ENCODE results near the gene MYH13. TPM values are rescaled to one million over a fixed set of nuclear protein-coding genes. Genes with fewer than 3 reads are reported as not detected.
"Not testable (repeated sequence)": the region's sequence is repeated elsewhere in the genome, so short reads cannot be mapped to it uniquely, and the experiment has no call there.

MYH13 gene
- total and polyA plus RNA-seq, 9 donors, result not detected

- no peak overlapping the region for H3K4me3 ChIP-seq
- no peak for TF ChIP-seq CTCF (IDR thresholded peaks at IDR 0.05)
- no peak for TF ChIP-seq POLR2A (IDR thresholded peaks at IDR 0.05)
- TF ChIP-seq EP300 (IDR thresholded peaks at IDR 0.05), result no peak
- no peak for DNase-seq
- H3K36me3 ChIP-seq, result no peaks in the 10 kb centered on the region
- intact Hi-C loops (cut with DNase I), result no loop called here
- H3K4me1 ChIP-seq (ENCODE audit: insufficient read depth), result no peaks in the 10 kb centered on the region
- H3K9me3 ChIP-seq, result no peaks in the 10 kb centered on the region
- WGBS, 3 donors, result 95 to 97% (median 95%) methylated on average over 3 of the region's 3 CpGs
- no peak overlapping the region for H3K27ac ChIP-seq
- H3K27me3 ChIP-seq, result no peaks in the 10 kb centered on the region
Observed at GRCh38 chr17:10297691-10298090, 75.1 kb downstream of the MYH13 start.

- Histone ChIP-seq H3K4me3 (no peak overlapping the region), H3K4me1 (ENCODE audit: insufficient read depth) (peaks cover 3% of the 10 kb centered on the region), H3K27me3 (no peaks in the 10 kb centered on the region), H3K27ac (no peak overlapping the region), H3K9me3 (no peaks in the 10 kb centered on the region), H3K36me3 (no peaks in the 10 kb centered on the region)
- DNase-seq, result peak in 4 of 5 donors; percentile 26 to 54 (median 42)
- 30 to 44% (median 35%) methylated on average over 5 of the region's 5 CpGs for WGBS, 3 donors
- intact Hi-C loops (cut with DNase I), result no loop called here
- peak in 1 of 3 donors; percentile 26 for TF ChIP-seq CTCF (IDR thresholded peaks at IDR 0.05)
- TF ChIP-seq POLR2A (IDR thresholded peaks at IDR 0.05), result no peak
Observed at GRCh38 chr17:10295728-10296343, 77.0 kb downstream of the MYH13 start.

- TF ChIP-seq EP300 (IDR thresholded peaks at IDR 0.05), result no peak
- no peak for TF ChIP-seq POLR2A (IDR thresholded peaks at IDR 0.05)
- TF ChIP-seq CTCF (IDR thresholded peaks at IDR 0.05), result no peak
- H3K36me3 ChIP-seq, result no peaks in the 10 kb centered on the region
- no peaks in the 10 kb centered on the region for H3K9me3 ChIP-seq
- H3K4me1 ChIP-seq (ENCODE audit: insufficient read depth), result peaks cover 3% of the 10 kb centered on the region
- no peak for DNase-seq
- no peak overlapping the region for H3K4me3 ChIP-seq
- intact Hi-C loops (cut with DNase I), result no loop called here
- H3K27ac ChIP-seq, result no peak overlapping the region
- H3K27me3 ChIP-seq, result no peaks in the 10 kb centered on the region
Observed at GRCh38 chr17:10294180-10294579, 78.6 kb downstream of the MYH13 start.

GRCh38 chr17:10292057-10292937 lies 80.5 kb downstream of the MYH13 start:
- TF ChIP-seq CTCF (IDR thresholded peaks at IDR 0.05), result no peak
- TF ChIP-seq POLR2A (IDR thresholded peaks at IDR 0.05), result no peak
- TF ChIP-seq EP300 (IDR thresholded peaks at IDR 0.05), result no peak
- no peak overlapping the region for H3K4me3 ChIP-seq
- peaks cover 3% of the 10 kb centered on the region for H3K4me1 ChIP-seq (ENCODE audit: insufficient read depth)
- no peaks in the 10 kb centered on the region for H3K9me3 ChIP-seq
- DNase-seq, result peak in 2 of 5 donors; percentile 26 to 28
- no peaks in the 10 kb centered on the region for H3K36me3 ChIP-seq
- no peak overlapping the region for H3K27ac ChIP-seq
- H3K27me3 ChIP-seq, result no peaks in the 10 kb centered on the region
- 22 to 30% (median 25%) methylated on average over 12 of the region's 12 CpGs for WGBS, 3 donors
- intact Hi-C loops (cut with DNase I), result no loop called here

GRCh38 chr17:10291576-10291975 lies 81.2 kb downstream of the MYH13 start:
- H3K4me1 ChIP-seq (ENCODE audit: insufficient read depth); intact Hi-C loops (cut with DNase I); H3K27me3 ChIP-seq; H3K36me3 ChIP-seq; H3K4me3 ChIP-seq; H3K9me3 ChIP-seq; DNase-seq; H3K27ac ChIP-seq: not testable (repeated sequence)
- 71 to 77% (median 73%) methylated on average over 12 of the region's 12 CpGs for WGBS, 3 donors
